ENCODE data around the gene HTR7. TPM values are rescaled to one million over a fixed set of nuclear protein-coding genes. Genes with fewer than 3 reads are reported as not detected.
A peak's percentile ranks its signal among the peaks of the same experiment; 100 is the strongest.
"Not testable (repeated sequence)": the region's sequence is repeated elsewhere in the genome, so short reads cannot be mapped to it uniquely, and the experiment has no call there.

The HTR7 gene
- total RNA-seq, 1 experiment from 2014 or later = 36.5 TPM

DNA sequence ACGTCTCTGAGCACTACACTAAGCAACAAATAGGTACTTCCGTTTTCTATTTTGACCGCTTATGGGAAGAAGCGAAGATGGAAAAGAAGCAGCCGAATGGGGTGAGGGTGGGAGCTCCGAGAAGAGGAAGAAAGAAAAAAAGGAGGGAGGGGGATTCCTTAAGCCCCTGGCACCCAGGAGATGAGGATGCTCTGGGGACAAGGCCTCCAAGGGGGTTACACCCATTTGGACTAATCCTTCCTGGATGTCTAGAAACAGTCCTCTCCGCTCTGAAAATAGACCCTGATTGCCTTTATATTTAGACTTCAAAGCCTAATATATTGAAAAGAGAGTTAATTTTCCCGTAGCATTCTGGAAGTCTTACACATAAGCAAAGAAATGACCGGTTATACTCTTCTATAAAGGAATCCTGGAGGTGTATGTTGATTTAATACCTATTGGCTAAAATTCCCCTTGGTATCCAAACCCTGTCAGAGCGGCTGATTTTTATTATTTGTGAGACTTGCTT lies 676 bp upstream of the HTR7 start:
- no peak for DNase-seq (ENCODE audit: low read depth)

GRCh38 chr10:90856964-90857634 lies 740 bp downstream of the HTR7 start:
- no peak for DNase-seq (ENCODE audit: low read depth)

DNA sequence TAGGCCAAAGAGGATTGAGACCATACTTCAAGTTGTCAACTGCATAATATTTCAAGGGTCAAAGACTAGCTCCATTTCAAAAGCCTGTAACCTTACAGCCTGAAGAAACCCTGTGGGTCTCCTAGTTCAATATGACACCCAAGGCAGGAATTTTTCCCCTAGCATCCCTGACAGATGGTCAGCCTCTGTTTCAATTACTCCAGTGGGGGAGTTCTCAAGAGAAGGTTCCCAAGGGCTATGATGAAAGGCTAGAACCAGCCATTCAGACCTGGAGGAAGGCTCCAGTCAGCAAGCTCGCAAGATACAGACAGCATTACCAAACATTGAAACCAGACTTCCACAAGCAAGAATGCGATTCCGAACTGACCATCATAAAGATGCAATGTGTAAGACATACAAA lies 1.6 kb downstream of the HTR7 start:
- peak; percentile 56 for DNase-seq (ENCODE audit: low read depth)

- no peak for DNase-seq (ENCODE audit: low read depth)
Observed at GRCh38 chr10:90855126-90855525, 2.7 kb downstream of the HTR7 start.

DNA sequence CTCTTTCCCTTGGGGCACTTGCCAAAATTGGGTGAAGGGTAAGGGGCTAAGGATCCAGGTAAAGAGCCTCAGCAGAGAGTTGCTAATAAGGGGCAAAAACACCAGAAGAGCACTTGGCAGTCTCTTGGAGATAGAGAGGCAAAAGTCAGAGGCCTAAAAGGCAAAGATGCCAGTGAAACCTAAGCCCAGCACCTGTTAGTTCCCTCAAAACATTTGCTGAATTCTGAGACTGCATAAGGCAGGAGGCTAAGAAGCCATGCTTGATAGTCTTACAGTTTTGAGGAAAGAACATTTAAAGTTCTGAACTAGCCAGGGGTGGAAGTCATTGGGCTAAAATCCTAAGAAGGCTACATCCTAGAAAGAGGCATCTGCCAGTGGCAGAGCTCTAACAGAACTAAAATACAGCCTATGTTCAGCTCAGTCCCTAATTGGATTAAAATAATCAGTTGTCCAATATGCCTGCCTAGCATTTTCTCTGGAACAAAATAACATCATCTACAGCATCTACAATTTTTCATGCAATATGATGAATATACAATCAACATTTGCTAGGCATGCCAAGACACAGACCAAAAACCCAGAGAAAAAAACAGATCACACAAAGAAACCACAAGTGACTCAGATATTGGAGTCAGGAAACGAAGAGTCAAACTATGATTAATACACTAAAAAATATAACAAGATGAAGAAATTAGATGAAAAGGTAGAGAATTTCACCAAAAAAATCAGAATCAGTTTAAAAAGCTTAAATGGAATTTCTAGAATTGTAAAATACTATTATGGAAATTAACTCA lies 7.7 kb downstream of the HTR7 start:
- peak; percentile 75 for DNase-seq (ENCODE audit: low read depth)

- peak; percentile 88 for DNase-seq (ENCODE audit: low read depth)
Observed at GRCh38 chr10:90847436-90847835, 10.4 kb downstream of the HTR7 start.

GRCh38 chr10:90846746-90847145 lies 11.1 kb downstream of the HTR7 start:
- peak; percentile 14 for DNase-seq (ENCODE audit: low read depth)

DNA sequence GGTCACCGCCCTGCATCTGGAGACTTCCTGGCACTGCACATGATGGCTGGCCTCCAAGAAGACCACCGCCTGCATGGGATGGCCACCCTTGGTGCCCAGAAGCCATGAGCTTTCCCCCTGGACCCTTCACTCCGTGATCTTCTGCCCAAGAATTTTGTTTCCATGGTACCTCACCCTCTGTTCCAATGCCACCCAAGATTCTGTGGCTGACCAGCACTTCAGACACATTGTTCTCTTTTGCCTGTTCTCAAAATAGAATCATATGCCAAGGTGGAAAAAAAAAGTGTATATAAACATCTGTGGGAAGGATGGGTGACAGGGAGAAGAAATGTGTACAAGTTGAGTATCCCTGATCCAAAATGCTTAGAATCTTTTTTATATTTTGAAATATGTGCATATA lies 12.1 kb downstream of the HTR7 start:
- DNase-seq (ENCODE audit: low read depth) = no peak

- no peak for DNase-seq (ENCODE audit: low read depth)
Observed at GRCh38 chr10:90842725-90843124, 15.1 kb downstream of the HTR7 start.

DNA sequence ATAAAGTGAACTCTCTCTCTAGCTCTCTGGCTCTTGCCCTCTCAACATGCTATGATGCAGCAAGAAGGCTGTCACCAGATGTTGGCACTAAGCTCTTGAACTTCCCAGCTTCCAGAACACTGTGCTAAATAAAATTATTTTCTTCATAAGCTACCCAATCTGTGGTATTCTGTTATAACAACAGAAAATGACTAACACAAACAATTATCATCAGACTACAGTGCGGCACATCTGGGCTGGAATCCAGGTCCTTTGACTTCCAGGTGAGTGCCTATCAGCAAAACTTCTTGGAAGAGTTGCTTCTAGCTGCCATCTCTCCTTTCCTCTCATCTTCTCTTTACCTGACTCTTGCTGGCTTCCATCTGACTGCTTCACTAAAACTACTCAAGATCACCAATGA lies 20.4 kb downstream of the HTR7 start:
- peak; percentile 57 for DNase-seq (ENCODE audit: low read depth)

DNA sequence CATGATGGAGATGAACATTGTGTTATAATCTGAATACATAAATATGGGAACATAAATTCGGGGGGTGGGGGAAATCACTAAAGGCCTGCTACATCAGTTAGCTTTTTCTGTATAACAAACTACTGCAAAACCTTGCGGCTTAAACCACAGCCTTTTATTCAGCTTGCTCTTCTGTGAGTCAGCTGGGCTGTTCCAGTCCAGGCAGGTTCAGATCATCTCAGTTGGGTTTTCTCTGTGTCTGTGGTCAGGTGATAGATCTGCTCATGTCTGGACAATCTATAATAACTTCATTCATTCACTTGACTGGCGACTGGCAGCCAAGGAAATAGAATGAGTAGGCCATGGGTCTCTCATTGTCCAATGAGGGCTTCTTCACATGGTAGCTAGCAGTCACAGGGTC lies 23.5 kb downstream of the HTR7 start:
- DNase-seq (ENCODE audit: low read depth) = peak; percentile 51

DNA sequence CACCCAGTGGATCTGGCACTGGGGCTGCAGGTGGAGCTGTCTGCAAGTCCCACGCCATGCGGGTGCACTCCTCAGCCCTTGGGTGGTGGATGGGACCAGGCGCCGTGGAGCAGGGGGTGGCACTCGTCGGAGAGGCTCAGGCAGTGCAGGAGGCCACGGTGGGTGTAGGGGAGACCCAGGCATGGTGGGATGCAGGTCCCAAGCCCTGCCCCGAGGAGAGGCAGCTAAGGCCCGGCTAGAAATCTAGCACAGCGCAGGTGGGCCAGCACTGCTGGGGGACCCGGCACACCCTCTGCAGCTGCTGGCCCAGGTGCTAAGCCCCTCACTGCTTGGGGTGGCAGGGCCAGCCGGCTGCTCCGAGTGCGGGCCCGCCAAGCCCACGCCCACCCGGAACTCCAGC lies 25.7 kb downstream of the HTR7 start:
- no peak for DNase-seq (ENCODE audit: low read depth)

DNA sequence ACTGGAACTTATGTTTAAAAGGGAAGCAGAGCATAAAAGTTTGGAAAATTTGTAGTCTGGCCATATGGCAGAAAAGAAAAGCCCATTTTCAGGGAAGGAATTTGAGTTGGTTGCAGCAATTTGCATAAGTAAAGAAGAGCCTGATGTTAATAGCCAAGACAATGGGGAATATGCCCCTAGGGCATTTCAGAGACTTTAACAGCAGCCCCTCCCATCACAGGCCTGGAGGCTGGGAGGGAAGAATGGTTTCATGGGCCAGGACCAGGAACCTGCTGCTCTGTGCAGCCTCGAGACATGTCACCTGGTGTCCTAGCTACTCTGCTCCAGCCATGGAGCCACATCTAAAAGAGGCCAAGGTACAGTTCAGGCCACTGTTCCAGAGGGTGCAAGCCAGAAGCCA lies 35.3 kb downstream of the HTR7 start:
- DNase-seq (ENCODE audit: low read depth) = no peak

DNA sequence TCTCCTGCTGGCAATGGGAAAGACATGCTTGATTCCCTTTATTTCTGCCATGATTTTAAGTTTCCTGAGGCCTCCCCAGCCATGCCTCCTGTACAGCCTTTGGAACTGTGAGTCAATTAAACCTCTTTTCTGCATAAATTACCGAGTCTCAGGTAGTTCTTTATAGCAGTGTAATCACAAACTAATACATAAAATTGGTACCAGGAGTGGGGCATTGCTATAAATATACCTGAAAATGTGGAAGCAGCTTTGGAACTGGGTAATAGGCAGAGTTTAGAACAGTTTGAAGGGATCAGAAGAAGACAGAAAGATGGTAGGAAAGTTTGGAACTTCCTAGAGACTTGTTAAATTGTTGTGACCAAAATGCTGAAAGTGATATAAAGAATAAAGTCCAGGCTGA lies 36.0 kb downstream of the HTR7 start:
- not testable (repeated sequence) for DNase-seq (ENCODE audit: low read depth)

- DNase-seq (ENCODE audit: low read depth) = no peak
Observed at GRCh38 chr10:90819911-90820310, 37.9 kb downstream of the HTR7 start.

GRCh38 chr10:90818736-90819135 lies 39.1 kb downstream of the HTR7 start:
- no peak for DNase-seq (ENCODE audit: low read depth)

- DNase-seq (ENCODE audit: low read depth) = peak; percentile 4
Observed at GRCh38 chr10:90817128-90817889, 40.5 kb downstream of the HTR7 start.

DNA sequence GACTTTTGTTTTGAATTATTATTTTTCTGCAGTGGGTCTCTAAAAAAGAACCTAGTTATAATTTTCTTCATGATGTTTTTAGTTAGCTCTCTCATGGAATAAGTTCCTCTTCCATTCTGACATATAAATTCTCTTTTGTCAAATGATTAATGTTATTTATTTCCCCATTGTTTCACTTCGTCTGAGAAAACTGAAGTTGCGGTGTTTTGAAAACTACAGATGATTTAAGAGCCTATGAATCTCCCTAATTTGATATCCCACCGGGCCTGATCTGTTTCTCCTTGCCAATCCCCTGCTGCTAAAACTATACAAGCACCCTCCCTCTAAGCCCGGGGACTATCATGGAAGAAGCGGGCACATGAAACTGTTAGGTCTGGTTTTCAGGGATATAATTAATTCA lies 41.4 kb downstream of the HTR7 start:
- no peak for DNase-seq (ENCODE audit: low read depth)

GRCh38 chr10:90813594-90814365 lies 44.1 kb downstream of the HTR7 start:
- DNase-seq (ENCODE audit: low read depth) = peak; percentile 28

DNA sequence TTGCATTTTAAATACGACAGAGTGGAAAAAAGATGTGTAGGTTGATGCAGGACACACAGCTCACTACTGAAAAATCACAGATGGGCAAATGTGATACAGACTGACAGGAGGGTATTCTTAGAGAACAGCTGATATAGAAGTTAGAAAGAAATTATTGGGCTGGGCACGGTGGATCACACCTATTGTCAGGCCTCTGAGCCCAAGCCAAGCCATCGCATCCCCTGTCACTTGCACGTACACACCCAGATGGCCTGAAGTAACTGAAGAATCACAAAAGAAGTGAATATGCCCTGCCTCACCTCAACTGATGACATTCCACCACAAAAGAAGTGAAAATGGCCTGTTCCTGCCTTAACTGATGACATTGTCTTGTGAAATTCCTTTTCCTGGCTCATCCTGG lies 50.7 kb downstream of the HTR7 start:
- not testable (repeated sequence) for DNase-seq (ENCODE audit: low read depth)

- no peak for DNase-seq (ENCODE audit: low read depth)
Observed at GRCh38 chr10:90806677-90807076, 51.2 kb downstream of the HTR7 start.

GRCh38 chr10:90805206-90805605 lies 52.6 kb downstream of the HTR7 start:
- no peak for DNase-seq (ENCODE audit: low read depth)

Data from M059J (cell line).